ENCODE measurements around the gene STAM.

GRCh38 chr10:17676919-17677318 lies 33.0 kb downstream of the STAM start:
- TF ChIP-seq POLR2AphosphoS5 (IDR thresholded peaks at IDR 0.05): no peak
- no peak for TF ChIP-seq CTCF (IDR thresholded peaks at IDR 0.05 in 8 of 11, conservative IDR thresholded peaks at IDR 0.05 in 3 of 11)

Data from spleen (tissue), 7 donors.